ENCODE data around the gene SMARCAL1. TPM values are rescaled to one million over a fixed set of nuclear protein-coding genes. Genes with fewer than 3 reads are reported as not detected.

The SMARCAL1 gene
- total and polyA plus RNA-seq, 2 of the 13 experiments (the other 11 are each of a cell fraction or from before 2014, with no cell fraction given): 12.7 to 21.3 TPM

GRCh38 chr2:216372761-216373291 is 39.5 kb upstream of the SMARCAL1 start:
- intact Hi-C loops (cut with micrococcal nuclease; ENCODE audit: unreplicated experiment): no loop called here
- no peaks in the 10 kb centered on the region for H3K79me2 ChIP-seq (ENCODE audit: insufficient read depth, low read length)
- ChIA-PET CTCF (ENCODE audit: low intra/inter-chr PET ratio, low total read pairs) (no interaction called here), POLR2A (no interaction called here)
- 17% methylated on average over 6 of the region's 6 CpGs for WGBS (ENCODE audit: low lambda C conversion rate)
- DNase-seq (ENCODE audit: low spot score) (no peak), FAIRE-seq (no peak), ATAC-seq (no peak)
- H3K4me2 ChIP-seq (ENCODE audit: low read depth, low read length): no peak overlapping the region
- no peak overlapping the region for H3K27ac ChIP-seq (ENCODE audit: extremely low read length, insufficient read depth, low read length)
- H3K36me3 ChIP-seq (replicated peaks in 1 of 2; ENCODE audit: control insufficient read depth in 1 of 2, insufficient read depth in 2 of 2, low read length in 2 of 2): no peaks in the 10 kb centered on the region
- H4K20me1 ChIP-seq (ENCODE audit: insufficient read depth, low read length): no peaks in the 10 kb centered on the region
- in situ Hi-C loops (cut with HindIII; ENCODE audit: extremely low pct_ligation_motif_present, low pct_unique_long_range_greater_than_20kb): no loop called here
- H3K4me3 ChIP-seq (replicated peaks in 1 of 3; ENCODE audit: insufficient read depth in 1 of 3, low read depth in 2 of 3, low read length in 3 of 3): no peak overlapping the region
- TF ChIP-seq ATRX (CRISPR knock-in tag; IDR thresholded peaks at IDR 0.05; ENCODE audit: borderline replicate concordance): no peak
- TF ChIP-seq ZNF788 (CRISPR knock-in tag; IDR thresholded peaks at IDR 0.05; ENCODE audit: borderline replicate concordance): no peak
- no peak for TF ChIP-seq ZNF263 (CRISPR knock-in tag; IDR thresholded peaks at IDR 0.05)
- H3K9ac ChIP-seq (ENCODE audit: insufficient read depth, low read depth, low read length): no peak overlapping the region
- peaks cover 8 to 41% of the 10 kb centered on the region in 2 experiments; a peak in 4 of 5 replicates for H3K27me3 ChIP-seq (ENCODE audit: control insufficient read depth in 1 of 2, insufficient read depth in 2 of 2, low read length in 2 of 2)
- no peaks in the 10 kb centered on the region for H3K9me3 ChIP-seq (ENCODE audit: low read length)
- no TSS peak for BruUV-seq (replicated peaks)
- no peak overlapping the region for H2AFZ ChIP-seq (ENCODE audit: low read length)
- no peaks in the 10 kb centered on the region for H3K4me1 ChIP-seq (ENCODE audit: insufficient read depth, low read length)

- no peak overlapping the region for H2AFZ ChIP-seq (ENCODE audit: low read length)
- H3K4me3 ChIP-seq (replicated peaks in 1 of 3; ENCODE audit: insufficient read depth in 1 of 3, low read depth in 2 of 3, low read length in 3 of 3): no peak overlapping the region
- no peak for TF ChIP-seq TP53 (CRISPR knock-in tag; conservative IDR thresholded peaks at IDR 0.05)
- no peak overlapping the region for H3K9ac ChIP-seq (ENCODE audit: insufficient read depth, low read depth, low read length)
- no peak for FAIRE-seq
- DNase-seq (ENCODE audit: low spot score): no peak
- ChIA-PET CTCF (ENCODE audit: low intra/inter-chr PET ratio, low total read pairs) (no interaction called here), POLR2A (no interaction called here)
- no peak for ATAC-seq
- no peak overlapping the region for H3K4me2 ChIP-seq (ENCODE audit: low read depth, low read length)
- H3K9me3 ChIP-seq (ENCODE audit: low read length): no peaks in the 10 kb centered on the region
- H3K4me1 ChIP-seq (ENCODE audit: insufficient read depth, low read length): no peaks in the 10 kb centered on the region
- BruUV-seq (replicated peaks): no TSS peak
- H4K20me1 ChIP-seq (ENCODE audit: insufficient read depth, low read length): no peaks in the 10 kb centered on the region
- in situ Hi-C loops (cut with HindIII; ENCODE audit: extremely low pct_ligation_motif_present, low pct_unique_long_range_greater_than_20kb): no loop called here
- peaks cover 8 to 41% of the 10 kb centered on the region in 2 experiments; a peak in 4 of 5 replicates for H3K27me3 ChIP-seq (ENCODE audit: control insufficient read depth in 1 of 2, insufficient read depth in 2 of 2, low read length in 2 of 2)
- intact Hi-C loops (cut with micrococcal nuclease; ENCODE audit: unreplicated experiment): no loop called here
- no peak overlapping the region for H3K27ac ChIP-seq (ENCODE audit: extremely low read length, insufficient read depth, low read length)
- no peaks in the 10 kb centered on the region for H3K79me2 ChIP-seq (ENCODE audit: insufficient read depth, low read length)
- no peaks in the 10 kb centered on the region for H3K36me3 ChIP-seq (replicated peaks in 1 of 2; ENCODE audit: control insufficient read depth in 1 of 2, insufficient read depth in 2 of 2, low read length in 2 of 2)
Observed at GRCh38 chr2:216373896-216374295, 38.4 kb upstream of the SMARCAL1 start.
